ENCODE data around the gene IMP4.

Gene IMP4

GRCh38 chr2:130338793-130339345 lies 3.8 kb upstream of the IMP4 start:
- H3K36me3 ChIP-seq, result peaks cover 16% of the 10 kb centered on the region
- H3K27me3 ChIP-seq, result peaks cover 6% of the 10 kb centered on the region
- peaks cover 31 to 51% of the 10 kb centered on the region in 2 experiments for H3K4me1 ChIP-seq (ENCODE audit: control insufficient read depth in 1 of 2, insufficient read depth in 1 of 2, low read depth in 1 of 2, low read length in 1 of 2)
- no peak for TF ChIP-seq CTCF (IDR thresholded peaks at IDR 0.05)
- no peaks in the 10 kb centered on the region for H3K9me3 ChIP-seq
- no peak overlapping the region for H3K27ac ChIP-seq
- no peak overlapping the region for H3K4me3 ChIP-seq (ENCODE audit: low read depth in 1 of 2, low read length in 1 of 2)

GRCh38 chr2:130339885-130340745 lies 2.6 kb upstream of the IMP4 start:
- Histone ChIP-seq H3K4me1 (ENCODE audit: control insufficient read depth in 1 of 2, insufficient read depth in 1 of 2, low read depth in 1 of 2, low read length in 1 of 2) (peaks cover 33 to 52% of the 10 kb centered on the region in 2 experiments), H3K27me3 (no peaks in the 10 kb centered on the region), H3K27ac (peak overlapping the region; percentile 5), H3K9me3 (no peaks in the 10 kb centered on the region), H3K4me3 (ENCODE audit: low read depth in 1 of 2, low read length in 1 of 2) (no peak overlapping the region), H3K36me3 (peaks cover 21% of the 10 kb centered on the region)
- TF ChIP-seq CTCF (IDR thresholded peaks at IDR 0.05), result no peak

- Histone ChIP-seq H3K9me3 (no peaks in the 10 kb centered on the region), H3K4me3 (ENCODE audit: low read depth in 1 of 2, low read length in 1 of 2) (peak overlapping the region; percentile 88 to 91), H3K27ac (peak overlapping the region; percentile 92), H3K27me3 (no peaks in the 10 kb centered on the region), H3K4me1 (ENCODE audit: control insufficient read depth in 1 of 2, insufficient read depth in 1 of 2, low read depth in 1 of 2, low read length in 1 of 2) (peaks cover 33 to 52% of the 10 kb centered on the region in 2 experiments), H3K36me3 (peaks cover 35% of the 10 kb centered on the region)
- TF ChIP-seq CTCF (IDR thresholded peaks at IDR 0.05), result no peak
Measured at GRCh38 chr2:130341562-130342019, 1.1 kb upstream of the IMP4 start.

GRCh38 chr2:130342020-130342532 lies 621 bp upstream of the IMP4 start:
- peaks cover 37% of the 10 kb centered on the region for H3K36me3 ChIP-seq
- H3K27me3 ChIP-seq, result no peaks in the 10 kb centered on the region
- peak overlapping the region; percentile 92 for H3K27ac ChIP-seq
- H3K4me3 ChIP-seq (ENCODE audit: low read depth in 1 of 2, low read length in 1 of 2), result peak overlapping the region; percentile 88 to 91
- no peaks in the 10 kb centered on the region for H3K9me3 ChIP-seq
- H3K4me1 ChIP-seq (ENCODE audit: control insufficient read depth in 1 of 2, insufficient read depth in 1 of 2, low read depth in 1 of 2, low read length in 1 of 2), result peaks cover 33 to 47% of the 10 kb centered on the region in 2 experiments
- TF ChIP-seq CTCF (IDR thresholded peaks at IDR 0.05), result peak; percentile 19

GRCh38 chr2:130344578-130344977 lies 1.9 kb downstream of the IMP4 start:
- Histone ChIP-seq H3K36me3 (peaks cover 34% of the 10 kb centered on the region), H3K27me3 (no peaks in the 10 kb centered on the region), H3K4me1 (ENCODE audit: control insufficient read depth in 1 of 2, insufficient read depth in 1 of 2, low read depth in 1 of 2, low read length in 1 of 2) (peaks cover 31 to 33% of the 10 kb centered on the region in 2 experiments), H3K9me3 (no peaks in the 10 kb centered on the region), H3K27ac (no peak overlapping the region), H3K4me3 (ENCODE audit: low read depth in 1 of 2, low read length in 1 of 2) (no peak overlapping the region)
- no peak for TF ChIP-seq CTCF (IDR thresholded peaks at IDR 0.05)
